Neutrophil (primary cell): ENCODE measurements around the gene AGO3.
"Not testable (repeated sequence)": the region's sequence is repeated elsewhere in the genome, so short reads cannot be mapped to it uniquely, and the experiment has no call there.

Experiments
- H3K27ac ChIP-seq: fragments of 200-600 bp; sonication (generic); 2 replicates; pipeline ENCODE4 v1.5.1; 2016; ENCODE audit warnings: mild to moderate bottlenecking, moderate library complexity
- H3K27me3 ChIP-seq: fragments of 200-600 bp; sonication (generic); 2 replicates; pipeline ENCODE4 v1.6.0; 2016; ENCODE audit warnings: mild to moderate bottlenecking
- H3K36me3 ChIP-seq: fragments of 200-600 bp; sonication (generic); 2 replicates; pipeline ENCODE4 v1.5.1; 2017
- H3K4me1 ChIP-seq, 2 experiments: fragments of 200-600 bp in 1 of 2; sonication (generic) in 1 of 2; 1 replicate in 1 of 2; 2 replicates in 1 of 2; pipeline versions ENCODE4 v1.5.1 to v1.6.1; 2013 to 2016; ENCODE audit warnings: low read depth in 1 of 2, low read length in 1 of 2, mild to moderate bottlenecking in 1 of 2, moderate library complexity in 1 of 2; ENCODE audit not compliant: control insufficient read depth in 1 of 2, insufficient read depth in 1 of 2
- H3K4me3 ChIP-seq, 2 experiments: fragments of 200-600 bp in 1 of 2; sonication (generic) in 1 of 2; 1 replicate in 1 of 2; 2 replicates in 1 of 2; pipeline ENCODE4 v1.5.1; 2013 to 2016; ENCODE audit warnings: low read depth in 1 of 2, low read length in 1 of 2, mild to moderate bottlenecking in 1 of 2, moderate library complexity in 1 of 2
- H3K9me3 ChIP-seq: fragments of 200-600 bp; sonication (generic); 2 replicates; pipeline ENCODE4 v1.5.1; 2016
- TF ChIP-seq, protein P1 (sequence below): fragments of 200-600 bp; sonication (generic); IDR thresholded peaks from 2 replicates; pipeline ENCODE4 v1.5.1; 2016; ENCODE audit warnings: antibody characterized with exemption

Gene AGO3

DNA sequence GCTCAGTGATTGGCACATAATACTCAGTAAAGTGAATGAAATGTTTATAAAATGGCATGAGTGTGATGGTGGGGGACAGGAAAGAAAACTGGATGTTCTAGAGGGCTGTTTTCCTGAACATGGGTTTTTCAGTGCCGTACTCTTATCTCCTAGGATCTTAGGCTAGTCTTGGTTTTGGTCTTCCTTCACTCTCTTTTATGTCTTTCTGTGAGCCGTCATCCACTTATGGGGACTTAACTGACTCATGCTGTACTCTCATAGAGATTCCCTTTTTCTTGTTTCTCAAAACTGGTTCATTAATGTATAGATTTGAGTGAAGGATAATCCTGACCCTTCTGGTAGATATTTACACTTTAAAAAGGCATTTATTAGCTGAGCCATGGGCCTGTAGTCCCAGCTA, 16.6 kb downstream of the AGO3 start:
- TF ChIP-seq, protein P1, sequence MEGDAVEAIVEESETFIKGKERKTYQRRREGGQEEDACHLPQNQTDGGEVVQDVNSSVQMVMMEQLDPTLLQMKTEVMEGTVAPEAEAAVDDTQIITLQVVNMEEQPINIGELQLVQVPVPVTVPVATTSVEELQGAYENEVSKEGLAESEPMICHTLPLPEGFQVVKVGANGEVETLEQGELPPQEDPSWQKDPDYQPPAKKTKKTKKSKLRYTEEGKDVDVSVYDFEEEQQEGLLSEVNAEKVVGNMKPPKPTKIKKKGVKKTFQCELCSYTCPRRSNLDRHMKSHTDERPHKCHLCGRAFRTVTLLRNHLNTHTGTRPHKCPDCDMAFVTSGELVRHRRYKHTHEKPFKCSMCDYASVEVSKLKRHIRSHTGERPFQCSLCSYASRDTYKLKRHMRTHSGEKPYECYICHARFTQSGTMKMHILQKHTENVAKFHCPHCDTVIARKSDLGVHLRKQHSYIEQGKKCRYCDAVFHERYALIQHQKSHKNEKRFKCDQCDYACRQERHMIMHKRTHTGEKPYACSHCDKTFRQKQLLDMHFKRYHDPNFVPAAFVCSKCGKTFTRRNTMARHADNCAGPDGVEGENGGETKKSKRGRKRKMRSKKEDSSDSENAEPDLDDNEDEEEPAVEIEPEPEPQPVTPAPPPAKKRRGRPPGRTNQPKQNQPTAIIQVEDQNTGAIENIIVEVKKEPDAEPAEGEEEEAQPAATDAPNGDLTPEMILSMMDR, result no peak
- H3K36me3 ChIP-seq, result peaks cover 8% of the 10 kb centered on the region
- no peaks in the 10 kb centered on the region for H3K9me3 ChIP-seq
- peaks cover 0 to 6% of the 10 kb centered on the region in 2 experiments for H3K4me1 ChIP-seq
- H3K27ac ChIP-seq, result no peak overlapping the region
- no peaks in the 10 kb centered on the region for H3K27me3 ChIP-seq
- no peak overlapping the region for H3K4me3 ChIP-seq

DNA sequence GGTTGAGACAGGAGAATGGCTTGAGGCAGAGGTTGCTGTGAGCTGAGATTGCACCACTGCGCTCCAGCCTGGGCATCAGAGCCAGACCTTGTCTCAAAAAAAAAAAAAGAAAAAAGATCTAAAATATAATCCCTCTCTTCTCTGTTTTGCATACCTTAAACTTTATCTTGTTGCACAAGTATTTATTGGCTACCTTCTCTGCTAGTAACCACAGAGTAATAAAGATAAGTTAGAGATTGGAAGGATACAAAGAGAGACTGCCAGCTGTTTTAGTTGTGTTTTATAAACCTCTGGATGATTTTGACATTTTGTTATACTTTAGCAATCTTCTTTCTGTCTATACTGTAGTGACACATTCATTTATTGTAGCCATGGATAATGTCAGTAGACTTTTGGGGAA, 27.7 kb downstream of the AGO3 start:
- TF ChIP-seq, protein P1, result no peak
- no peaks in the 10 kb centered on the region for H3K27me3 ChIP-seq
- H3K4me1 ChIP-seq, result no peaks in the 10 kb centered on the region
- no peak overlapping the region for H3K4me3 ChIP-seq
- peaks cover 3% of the 10 kb centered on the region for H3K36me3 ChIP-seq
- H3K9me3 ChIP-seq, result no peaks in the 10 kb centered on the region
- no peak overlapping the region for H3K27ac ChIP-seq

DNA sequence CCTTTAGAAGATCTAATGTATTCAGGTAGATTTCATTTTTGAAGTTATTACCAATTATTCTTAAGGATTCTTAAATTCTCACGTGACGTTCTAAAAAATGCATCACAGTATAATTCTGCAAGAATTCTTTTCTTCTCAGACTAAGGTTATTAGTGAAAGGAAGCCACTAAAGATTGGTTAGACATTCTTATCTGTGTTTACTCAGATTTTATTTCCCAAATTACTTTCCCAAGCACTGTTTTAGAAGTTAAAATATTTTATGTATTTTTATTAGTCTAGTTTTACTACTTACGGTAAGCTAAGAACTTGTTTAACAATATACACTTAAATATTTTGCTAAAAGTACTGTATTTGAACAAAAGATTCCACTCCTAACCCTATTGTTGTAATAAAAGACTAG, 28.4 kb downstream of the AGO3 start:
- H3K27me3 ChIP-seq, result no peaks in the 10 kb centered on the region
- TF ChIP-seq, protein P1, result no peak

DNA sequence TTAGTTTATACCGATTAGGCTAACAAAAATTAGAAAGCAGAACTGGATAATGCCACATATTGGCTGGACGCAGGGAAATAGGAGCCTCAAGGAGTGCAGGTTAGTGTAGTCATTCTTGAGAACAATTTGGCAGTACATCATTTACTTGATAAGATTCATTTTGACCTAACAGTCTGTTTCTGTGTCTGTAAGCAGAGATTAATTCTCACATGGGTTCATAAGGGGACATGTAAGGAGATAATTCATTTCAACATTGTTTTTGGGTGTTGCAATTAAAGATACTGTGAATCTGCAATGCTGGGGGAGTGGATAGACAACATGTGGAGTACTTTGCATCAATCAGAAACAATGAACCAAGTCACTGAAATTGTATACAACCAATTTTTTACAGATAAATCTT, 32.0 kb downstream of the AGO3 start:
- Histone ChIP-seq H3K27me3 (no peaks in the 10 kb centered on the region), H3K4me1 (no peaks in the 10 kb centered on the region), H3K36me3 (no peaks in the 10 kb centered on the region), H3K4me3 (no peak overlapping the region), H3K9me3 (no peaks in the 10 kb centered on the region), H3K27ac (no peak overlapping the region)
- TF ChIP-seq, protein P1, result no peak

More for the DNA sequence above, 28.4 kb downstream of the AGO3 start:
- no peaks in the 10 kb centered on the region for H3K4me1 ChIP-seq
- peaks cover 3% of the 10 kb centered on the region for H3K36me3 ChIP-seq
- H3K4me3 ChIP-seq, result no peak overlapping the region
- no peaks in the 10 kb centered on the region for H3K9me3 ChIP-seq
- H3K27ac ChIP-seq, result no peak overlapping the region

DNA sequence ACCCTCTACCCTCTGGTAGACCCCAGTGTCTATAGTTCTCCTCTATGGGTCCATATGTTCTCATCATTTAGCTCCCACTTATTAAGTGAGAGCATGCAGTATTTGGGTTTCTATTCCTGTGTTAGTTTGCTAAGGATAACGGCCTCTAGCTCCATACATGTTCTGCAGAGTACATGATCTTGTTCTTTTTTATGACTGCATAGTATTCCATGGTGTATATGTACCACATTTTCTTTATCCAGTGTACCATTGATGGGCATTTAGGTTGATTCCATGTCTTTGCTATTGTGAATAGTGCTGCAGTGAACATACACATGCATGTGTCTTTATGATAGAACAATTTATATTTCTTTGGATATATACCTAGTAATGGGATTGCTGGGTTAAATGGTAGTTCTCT, 33.4 kb downstream of the AGO3 start:
- H3K36me3 ChIP-seq, H3K9me3 ChIP-seq, H3K27me3 ChIP-seq, H3K4me3 ChIP-seq, H3K4me1 ChIP-seq, H3K27ac ChIP-seq: not testable (repeated sequence)

DNA sequence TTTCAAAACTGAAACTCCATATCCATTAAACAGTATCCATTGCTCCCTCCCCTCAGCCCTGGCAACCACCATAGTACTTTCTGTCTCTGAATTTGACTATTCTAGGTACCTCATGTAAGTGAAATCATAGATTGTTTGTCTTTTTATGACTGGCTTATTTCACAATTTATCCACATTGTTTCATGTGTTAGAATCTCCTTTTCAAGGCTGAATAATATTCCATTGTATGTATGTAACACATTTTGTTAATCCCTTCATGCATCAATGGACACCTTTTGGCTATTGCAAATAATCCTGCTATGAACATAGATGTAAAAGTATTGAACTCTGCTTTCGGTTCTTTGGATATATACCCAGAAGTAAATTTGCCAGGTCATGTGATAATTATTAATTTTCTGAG, 37.5 kb downstream of the AGO3 start:
- Histone ChIP-seq H3K4me3 (no peak overlapping the region), H3K27ac (no peak overlapping the region), H3K27me3 (no peaks in the 10 kb centered on the region), H3K36me3 (peaks cover 11% of the 10 kb centered on the region), H3K9me3 (no peaks in the 10 kb centered on the region), H3K4me1 (peaks cover 10 to 12% of the 10 kb centered on the region in 2 experiments)
- TF ChIP-seq, protein P1, result no peak
